Right atrium auricular region (tissue), 2 donors: ENCODE results near the gene GBP7. TPM values are rescaled to one million over a fixed set of nuclear protein-coding genes. Genes with fewer than 3 reads are reported as not detected.

Experiments
- DNase-seq: peaks from one replicate; pipeline ENCODE4 v3.0.0-alpha.2; 2019; ENCODE audit warnings: low spot score
- H3K27ac ChIP-seq, 2 donors: fragments of 200-600 bp; sonication (generic); 1 replicate in 1 of 2; 2 replicates in 1 of 2; pipeline ENCODE4 v1.5.1; 2016 to 2019
- H3K27me3 ChIP-seq, 2 donors: fragments of 200-600 bp; sonication (generic); one replicate each; pipeline versions ENCODE4 v1.5.1 to v1.6.0; 2017 to 2019
- H3K36me3 ChIP-seq: fragments of 200-600 bp; sonication (generic); one replicate; pipeline ENCODE4 v1.5.1; 2016
- H3K4me1 ChIP-seq, 2 donors: fragments of 200-600 bp; sonication (generic); one replicate each; pipeline versions ENCODE4 v1.5.1 to v1.6.0; 2017 to 2019
- H3K4me3 ChIP-seq, 2 donors: fragments of 200-600 bp; sonication (generic); 1 replicate in 1 of 2; 2 replicates in 1 of 2; pipeline ENCODE4 v1.5.1; 2017 to 2019; ENCODE audit warnings: mild to moderate bottlenecking in 1 of 2, moderate library complexity in 1 of 2
- H3K9me3 ChIP-seq, 2 donors: fragments of 200-600 bp; sonication (generic); one replicate each; pipeline ENCODE4 v1.5.1; 2019
- total RNA-seq, 2 donors: library from RNA; depleted of rRNA; stranded (reverse); fragments of >200 nt; gene quantifications; one replicate each; pipeline ENCODE4 v1.1.0, GENCODE V29; 2016
- TF ChIP-seq, protein P1 (sequence below), 2 donors: fragments of 200-600 bp; sonication (generic); IDR thresholded peaks; one replicate each; pipeline ENCODE4 v1.5.1; 2019; ENCODE audit warnings: antibody characterized with exemption in 2 of 2

GBP7 gene
- total RNA-seq, 2 donors from 2014 or later = not detected

DNA sequence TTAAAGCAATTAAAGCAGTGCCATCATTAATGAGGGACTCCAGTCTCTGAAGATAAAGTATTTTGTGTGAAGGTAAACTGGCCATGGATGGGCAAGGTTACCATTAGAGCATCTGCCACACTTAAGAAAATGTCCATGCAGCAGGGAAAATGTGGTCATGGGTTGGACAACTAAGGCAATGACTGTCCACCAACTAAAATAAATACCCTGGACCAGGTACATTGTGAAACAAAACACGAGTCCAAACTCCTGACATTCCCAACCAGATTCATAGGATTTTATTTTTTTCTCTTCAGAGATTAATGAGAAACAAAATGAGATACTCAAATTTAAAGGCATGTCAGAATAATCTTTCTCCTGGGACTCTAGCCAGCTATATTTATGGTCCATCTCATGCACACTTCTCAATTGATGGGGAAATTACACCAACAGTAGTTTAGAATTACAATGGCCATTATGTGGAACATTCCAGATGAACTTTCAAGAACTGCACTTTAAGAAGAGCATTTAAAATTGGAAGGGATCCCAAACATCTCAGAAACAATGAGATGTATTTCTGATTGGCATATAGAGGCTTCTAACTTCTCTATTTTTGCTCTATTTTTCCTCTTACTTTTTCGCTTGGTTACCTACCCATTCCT, 8.1 kb downstream of the GBP7 start:
- TF ChIP-seq, protein P1, sequence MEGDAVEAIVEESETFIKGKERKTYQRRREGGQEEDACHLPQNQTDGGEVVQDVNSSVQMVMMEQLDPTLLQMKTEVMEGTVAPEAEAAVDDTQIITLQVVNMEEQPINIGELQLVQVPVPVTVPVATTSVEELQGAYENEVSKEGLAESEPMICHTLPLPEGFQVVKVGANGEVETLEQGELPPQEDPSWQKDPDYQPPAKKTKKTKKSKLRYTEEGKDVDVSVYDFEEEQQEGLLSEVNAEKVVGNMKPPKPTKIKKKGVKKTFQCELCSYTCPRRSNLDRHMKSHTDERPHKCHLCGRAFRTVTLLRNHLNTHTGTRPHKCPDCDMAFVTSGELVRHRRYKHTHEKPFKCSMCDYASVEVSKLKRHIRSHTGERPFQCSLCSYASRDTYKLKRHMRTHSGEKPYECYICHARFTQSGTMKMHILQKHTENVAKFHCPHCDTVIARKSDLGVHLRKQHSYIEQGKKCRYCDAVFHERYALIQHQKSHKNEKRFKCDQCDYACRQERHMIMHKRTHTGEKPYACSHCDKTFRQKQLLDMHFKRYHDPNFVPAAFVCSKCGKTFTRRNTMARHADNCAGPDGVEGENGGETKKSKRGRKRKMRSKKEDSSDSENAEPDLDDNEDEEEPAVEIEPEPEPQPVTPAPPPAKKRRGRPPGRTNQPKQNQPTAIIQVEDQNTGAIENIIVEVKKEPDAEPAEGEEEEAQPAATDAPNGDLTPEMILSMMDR (IDR thresholded peaks at IDR 0.05) = no peak
- H3K4me1 ChIP-seq = no peaks in the 10 kb centered on the region
- no peaks in the 10 kb centered on the region for H3K27me3 ChIP-seq
- no peaks in the 10 kb centered on the region for H3K36me3 ChIP-seq
- H3K27ac ChIP-seq = no peak overlapping the region
- H3K4me3 ChIP-seq = no peak overlapping the region
- H3K9me3 ChIP-seq = no peaks in the 10 kb centered on the region
- no peak for DNase-seq

DNA sequence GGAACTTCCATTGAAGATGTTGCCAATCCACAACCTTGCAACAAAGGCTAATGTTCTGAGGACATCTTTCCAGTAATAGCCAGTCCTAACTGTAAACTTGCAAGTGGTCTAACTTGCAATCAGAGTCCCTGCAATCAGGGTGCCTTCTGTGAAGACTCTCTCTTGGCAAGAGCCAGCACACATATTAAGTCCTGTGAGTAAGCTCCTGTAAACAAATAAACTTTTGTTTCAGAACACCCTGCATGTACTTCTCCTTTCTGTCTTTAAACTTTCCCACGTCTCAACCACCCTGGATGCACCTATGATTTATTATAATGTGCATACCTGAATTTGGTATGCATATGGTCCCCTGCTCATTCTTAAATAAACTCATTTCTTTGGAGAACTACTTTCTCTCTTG, 9.1 kb downstream of the GBP7 start:
- Histone ChIP-seq H3K4me3 (no peak overlapping the region), H3K4me1 (no peaks in the 10 kb centered on the region), H3K9me3 (no peaks in the 10 kb centered on the region), H3K36me3 (no peaks in the 10 kb centered on the region), H3K27me3 (no peaks in the 10 kb centered on the region), H3K27ac (no peak overlapping the region)
- no peak for DNase-seq
- TF ChIP-seq, protein P1 (IDR thresholded peaks at IDR 0.05) = no peak

DNA sequence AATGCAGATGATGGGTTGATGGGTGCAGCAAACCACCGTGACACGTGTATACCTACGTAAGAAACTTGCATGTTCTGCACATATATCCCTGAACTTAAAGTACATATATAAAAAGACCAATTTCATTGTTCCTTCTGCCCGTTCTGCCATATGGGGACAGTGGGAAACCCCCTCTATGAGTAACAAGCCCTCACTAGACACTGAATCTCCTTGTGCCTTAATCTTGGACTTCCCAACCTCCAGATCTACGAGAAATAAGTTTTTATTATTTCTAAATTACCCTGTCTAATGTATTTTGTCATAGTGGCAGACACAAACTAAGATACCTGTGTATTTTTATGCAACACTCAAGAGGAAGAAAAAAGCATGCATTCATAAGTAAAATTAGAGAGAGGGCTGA, 10.0 kb downstream of the GBP7 start:
- H3K4me1 ChIP-seq = no peaks in the 10 kb centered on the region
- no peak overlapping the region for H3K27ac ChIP-seq
- no peaks in the 10 kb centered on the region for H3K36me3 ChIP-seq
- no peaks in the 10 kb centered on the region for H3K9me3 ChIP-seq
- no peaks in the 10 kb centered on the region for H3K27me3 ChIP-seq
- no peak for DNase-seq
- H3K4me3 ChIP-seq = no peak overlapping the region
- TF ChIP-seq, protein P1 (IDR thresholded peaks at IDR 0.05) = no peak

DNA sequence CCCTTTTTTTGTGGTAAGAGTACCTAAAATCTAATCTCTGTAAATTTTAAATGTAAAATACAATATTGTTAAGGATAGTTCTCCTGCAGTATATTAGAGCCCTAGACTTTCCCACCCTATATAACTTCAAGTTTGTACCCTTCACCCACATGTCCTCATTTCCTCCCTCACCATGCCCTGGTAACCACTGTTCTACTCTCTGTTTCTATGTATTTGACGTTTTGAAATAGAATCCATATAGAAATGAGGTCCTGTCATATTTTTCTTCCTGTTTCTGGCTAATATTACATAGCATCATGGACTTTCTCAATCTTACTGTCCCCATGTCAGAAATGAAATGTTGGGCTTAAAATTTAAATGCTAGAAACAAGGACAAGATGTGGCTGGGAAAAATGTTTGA, 24.8 kb downstream of the GBP7 start:
- Histone ChIP-seq H3K9me3 (no peaks in the 10 kb centered on the region), H3K27me3 (no peaks in the 10 kb centered on the region), H3K27ac (no peak overlapping the region), H3K36me3 (no peaks in the 10 kb centered on the region), H3K4me1 (no peaks in the 10 kb centered on the region), H3K4me3 (no peak overlapping the region)
- TF ChIP-seq, protein P1 (IDR thresholded peaks at IDR 0.05) = no peak
- DNase-seq = no peak

DNA sequence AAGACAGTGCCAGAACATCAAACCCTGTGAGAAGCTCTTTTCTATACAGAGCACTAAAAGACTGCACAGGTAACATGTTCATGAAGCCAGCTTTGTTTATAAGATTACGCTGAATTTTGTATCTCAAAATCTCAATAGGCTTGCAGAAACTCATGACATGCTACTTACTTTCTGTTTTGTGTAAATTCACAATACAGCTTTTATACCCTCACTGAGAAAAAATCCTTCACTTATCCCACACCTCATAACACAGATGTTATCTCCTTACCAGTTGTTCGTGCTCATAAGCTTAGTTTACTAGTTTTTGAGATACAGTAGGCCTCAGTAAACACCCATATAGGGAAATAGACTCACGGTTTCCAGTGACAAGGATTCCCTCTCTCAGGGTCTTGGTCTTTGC, 25.8 kb downstream of the GBP7 start:
- TF ChIP-seq, protein P1 (IDR thresholded peaks at IDR 0.05) = no peak
- no peak for DNase-seq
- H3K27me3 ChIP-seq = no peaks in the 10 kb centered on the region
- no peaks in the 10 kb centered on the region for H3K9me3 ChIP-seq
- H3K4me3 ChIP-seq = no peak overlapping the region
- no peak overlapping the region for H3K27ac ChIP-seq
- H3K4me1 ChIP-seq = no peaks in the 10 kb centered on the region
- H3K36me3 ChIP-seq = no peaks in the 10 kb centered on the region

DNA sequence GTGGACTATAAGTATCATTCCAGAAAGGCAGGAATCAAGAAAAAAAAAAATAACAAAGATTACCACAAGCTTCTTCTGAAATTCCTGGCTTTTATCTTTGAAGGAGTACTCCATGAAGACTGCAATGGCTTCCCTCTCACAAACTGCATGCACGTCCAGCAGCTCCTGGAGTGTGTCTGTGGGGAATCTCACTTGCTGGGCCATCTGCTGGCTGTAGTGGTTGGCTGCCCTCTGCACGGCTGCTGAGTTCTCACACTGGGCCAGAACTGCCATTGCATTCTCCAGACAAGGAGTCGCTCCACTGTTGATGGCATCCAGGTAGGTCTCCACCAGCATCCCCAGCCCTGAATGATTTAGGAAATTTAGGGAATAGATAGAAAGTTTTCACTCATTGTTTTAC, 26.6 kb downstream of the GBP7 start:
- DNase-seq = no peak
- Histone ChIP-seq H3K36me3 (no peaks in the 10 kb centered on the region), H3K27me3 (no peaks in the 10 kb centered on the region), H3K4me1 (no peaks in the 10 kb centered on the region), H3K4me3 (no peak overlapping the region), H3K27ac (no peak overlapping the region), H3K9me3 (no peaks in the 10 kb centered on the region)
- TF ChIP-seq, protein P1 (IDR thresholded peaks at IDR 0.05) = no peak
